Adipose tissue (tissue), 3 donors: ENCODE results near the gene CDIP1. TPM values are rescaled to one million over a fixed set of nuclear protein-coding genes. Genes with fewer than 3 reads are reported as not detected.

Source experiments
- H3K27ac ChIP-seq: one replicate; pipeline ENCODE4 v1.5.1; 2013; ENCODE audit warnings: low read depth, low read length
- whole genome bisulfite sequencing, 3 donors: extraction: QIAGEN DNeasy Blood & Tissue Kit; methylation state at CpG; one replicate each; pipeline ENCODE4 v1.1.7; 2013; 5-methylcytosine and 5-hydroxymethylcytosine counted together
- polyA plus RNA-seq, 3 donors: library from polyadenylated mRNA; stranded (reverse); fragments of 200-250 nt; gene quantifications; one replicate each; pipeline ENCODE4 v1.2.3, GENCODE V29; 2013
- donor health status: healthy with polysubstance abuse.
- donor health status: Bipolar disorder and iron deficiency.
- donor health status: healthy.

CDIP1 gene
- polyA plus RNA-seq, 3 donors, result 13.6 to 17.0 (median 16.1) TPM

DNA sequence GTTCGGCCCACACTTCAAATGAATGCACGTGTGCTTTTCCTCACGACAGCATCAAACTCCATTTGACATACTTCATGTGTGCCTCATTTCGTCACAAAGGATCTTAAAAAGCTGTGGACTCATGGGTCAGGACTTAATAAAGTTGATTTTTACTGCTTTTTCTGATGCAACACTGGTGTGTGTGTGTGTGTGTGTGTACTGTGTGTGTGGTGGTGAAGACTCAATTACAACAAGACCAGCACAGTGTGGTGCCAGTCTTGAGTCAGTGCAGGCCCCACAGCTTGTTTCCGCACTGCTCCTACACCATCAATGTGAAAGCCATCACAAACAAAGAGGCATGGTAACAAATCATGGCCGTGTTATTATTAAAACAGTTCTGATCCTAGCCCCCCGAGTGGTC is 17.7 kb downstream of the CDIP1 start:
- 83 to 89% (median 83%) methylated on average over 7 of the region's 7 CpGs for WGBS, 3 donors
- no peak overlapping the region for H3K27ac ChIP-seq

DNA sequence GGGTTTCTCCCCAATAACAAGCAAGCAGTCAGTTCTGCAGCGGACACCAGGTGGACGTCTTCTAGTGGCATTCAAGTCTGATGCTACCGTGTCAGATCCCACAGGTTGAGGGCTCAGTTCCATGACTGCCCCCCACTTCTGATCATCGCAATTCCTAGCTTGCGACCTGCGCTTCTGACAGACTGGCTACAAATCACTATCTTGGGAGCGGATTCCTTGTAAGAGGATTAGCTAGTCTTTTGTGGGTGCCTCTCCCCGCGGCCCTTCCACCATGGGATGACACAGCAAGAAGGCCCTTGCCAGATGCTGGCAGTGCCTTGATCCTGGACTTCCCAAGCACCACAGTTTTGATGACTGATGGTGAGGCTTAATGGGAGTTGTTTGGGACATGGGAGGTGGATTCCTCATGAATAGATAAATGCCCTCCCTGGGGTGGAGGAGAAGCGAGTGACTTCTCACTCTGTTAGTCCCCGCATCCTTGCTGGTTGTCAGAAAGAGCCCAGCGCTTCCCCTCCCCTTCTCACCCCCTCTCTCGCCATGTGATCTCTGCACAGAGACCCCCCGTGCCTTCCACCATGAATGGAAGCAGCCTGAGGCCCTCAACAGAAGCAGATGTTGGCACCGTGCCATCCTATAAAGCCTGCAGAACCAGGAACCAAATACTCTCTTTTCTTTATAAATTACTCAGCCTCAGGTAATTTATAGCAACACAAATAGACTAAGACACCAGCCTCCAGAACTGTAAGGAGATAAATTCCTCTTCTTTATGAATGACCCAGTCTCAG is 19.1 kb downstream of the CDIP1 start:
- no peak overlapping the region for H3K27ac ChIP-seq
- WGBS, 3 donors, result 83 to 91% (median 85%) methylated on average over 15 of the region's 15 CpGs

GRCh38 chr16:4517812-4518680 is 20.5 kb downstream of the CDIP1 start:
- WGBS, 3 donors, result 63 to 74% (median 64%) methylated on average over 12 of the region's 12 CpGs
- H3K27ac ChIP-seq, result no peak overlapping the region

GRCh38 chr16:4515611-4516233 is 22.9 kb downstream of the CDIP1 start:
- no peak overlapping the region for H3K27ac ChIP-seq
- 25 to 53% (median 26%) methylated on average over 5 of the region's 5 CpGs for WGBS, 3 donors

DNA sequence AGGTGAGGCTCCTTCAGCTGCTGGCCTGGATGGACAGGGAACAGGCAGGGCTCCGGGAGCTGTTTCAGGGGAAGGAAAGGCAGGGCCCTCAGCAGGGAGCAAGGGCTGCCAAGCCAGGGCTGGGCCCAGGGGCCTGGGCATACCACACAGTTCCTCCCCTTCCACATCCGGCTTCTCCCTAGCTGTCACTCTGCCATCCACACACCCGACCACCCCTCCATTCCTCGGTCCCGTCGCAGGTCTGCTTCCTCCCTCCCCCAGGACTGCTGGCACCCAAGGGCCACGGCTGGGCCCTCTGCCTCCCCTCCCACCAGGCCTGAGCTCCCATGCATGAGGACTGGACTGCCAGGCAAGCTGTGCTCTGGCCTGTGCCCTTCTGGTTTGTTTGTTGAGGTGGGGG is 24.0 kb downstream of the CDIP1 start:
- WGBS, 3 donors, result 19 to 49% (median 20%) methylated on average over 7 of the region's 7 CpGs
- no peak overlapping the region for H3K27ac ChIP-seq

DNA sequence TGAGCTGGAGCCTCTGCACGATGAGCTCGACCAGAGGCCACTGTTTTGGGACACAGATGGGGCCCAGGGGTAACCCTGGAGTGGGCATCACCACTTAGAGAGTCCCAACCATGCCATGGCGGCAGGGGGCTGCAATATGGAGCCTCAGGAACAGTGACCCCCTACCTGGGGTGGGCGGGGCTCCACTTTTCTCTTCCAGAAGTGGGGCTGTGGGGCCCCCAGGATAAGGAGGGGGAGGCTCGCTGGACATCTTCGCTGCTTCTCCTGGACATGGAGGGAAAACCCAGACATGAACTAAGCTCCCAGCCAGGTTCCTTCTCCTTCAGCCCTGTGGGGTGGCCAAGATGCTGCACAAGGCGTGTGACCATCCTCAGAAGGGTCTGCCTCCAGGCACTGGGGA is 24.7 kb downstream of the CDIP1 start:
- 92 to 95% (median 93%) methylated on average over 5 to 7 of the region's 7 CpGs for WGBS, 3 donors

DNA sequence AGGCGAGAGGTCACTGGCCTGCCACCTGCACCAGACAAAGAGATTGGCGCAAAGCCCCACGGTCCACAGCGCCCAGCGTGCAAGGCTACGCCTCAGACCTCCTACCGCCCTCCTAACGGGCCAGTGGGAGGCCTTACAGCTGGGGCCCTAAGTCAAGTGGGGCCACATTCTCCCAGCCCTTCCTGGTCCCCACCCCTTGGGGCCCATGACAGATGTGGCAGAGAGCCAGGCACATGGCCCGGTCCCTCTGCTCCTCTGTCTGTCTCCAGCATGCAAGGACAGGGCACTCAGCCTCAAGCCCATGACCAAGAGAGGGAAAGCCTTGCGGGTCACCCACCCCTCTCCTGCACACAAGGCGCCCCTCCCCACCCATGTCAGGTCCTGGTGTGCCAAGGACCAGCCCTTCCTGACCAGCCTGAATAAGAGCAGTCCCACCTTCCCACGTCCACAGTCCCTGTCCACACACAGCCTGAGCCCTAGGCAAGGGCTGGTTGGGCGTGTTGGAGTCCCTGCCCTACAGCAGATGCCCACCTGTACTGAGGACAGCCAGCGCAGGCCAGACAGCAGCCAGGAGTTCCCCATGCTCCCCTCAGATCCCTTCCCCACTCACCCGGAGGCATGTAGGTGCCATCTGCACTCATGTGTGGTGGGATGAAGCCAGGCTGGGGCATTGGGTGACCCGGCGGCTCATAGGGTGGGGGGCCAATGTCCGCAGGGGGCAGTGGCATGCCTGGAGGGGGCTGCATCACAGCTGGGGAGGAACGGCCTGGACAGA is 25.3 kb downstream of the CDIP1 start:
- H3K27ac ChIP-seq, result no peak overlapping the region
- 78 to 83% (median 79%) methylated on average over 17 to 19 of the region's 19 CpGs for whole genome bisulfite sequencing, 3 donors

More for the DNA sequence above, 24.7 kb downstream of the CDIP1 start:
- no peak overlapping the region for H3K27ac ChIP-seq

DNA sequence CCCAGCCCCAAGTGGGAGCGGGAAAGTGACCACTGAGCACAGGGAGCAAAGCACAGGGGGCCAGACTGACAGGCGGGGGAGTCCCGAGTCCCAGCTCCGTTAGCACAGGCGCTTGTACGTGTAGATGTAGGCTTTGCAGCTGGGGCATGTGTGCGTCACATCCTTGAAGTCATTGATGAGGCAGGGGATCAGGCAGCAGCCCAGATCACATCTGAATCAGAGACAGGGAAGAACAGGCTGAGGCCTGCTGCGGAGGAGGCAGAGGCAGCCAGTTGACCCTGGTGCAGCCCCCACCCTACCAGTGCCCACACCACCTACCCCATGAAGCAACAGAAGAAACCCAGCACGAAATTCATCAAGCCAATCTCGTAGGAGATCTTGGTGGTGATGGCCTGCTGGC is 26.1 kb downstream of the CDIP1 start:
- WGBS, 3 donors, result 91 to 92% (median 92%) methylated on average over 10 of the region's 10 CpGs

DNA sequence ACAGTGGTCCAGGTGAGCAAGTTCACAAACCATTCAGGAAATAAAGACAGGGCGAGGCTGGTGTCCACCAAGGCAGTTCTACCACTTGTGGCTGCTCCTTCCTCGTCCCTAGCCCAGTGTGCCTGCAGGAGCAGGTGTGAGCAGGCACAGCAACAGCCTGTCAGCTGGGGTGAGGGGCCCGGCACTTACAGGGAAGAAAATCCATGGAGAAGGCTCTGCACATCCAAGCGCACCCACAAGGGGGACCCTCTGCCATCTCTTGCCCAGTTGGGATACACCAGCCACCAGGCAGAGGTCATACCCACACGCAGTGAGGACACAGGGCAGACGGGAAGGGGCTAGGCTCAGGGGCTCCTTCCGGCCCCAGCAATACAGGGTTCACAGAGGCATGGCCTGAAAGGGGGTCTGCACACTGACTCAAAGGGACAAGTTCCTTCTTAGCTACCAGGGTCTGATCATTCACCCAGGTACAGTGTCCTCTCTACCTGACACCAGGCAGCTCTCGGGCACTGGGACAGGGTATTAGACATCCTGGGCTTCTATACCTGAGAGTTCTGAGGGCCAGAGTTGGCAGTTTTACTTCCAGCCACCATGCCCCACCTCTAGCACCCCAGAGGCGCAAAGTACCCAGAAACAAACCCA is 27.0 kb downstream of the CDIP1 start:
- 47 to 73% (median 70%) methylated on average over 9 of the region's 9 CpGs for WGBS, 3 donors
- H3K27ac ChIP-seq, result no peak overlapping the region

More for the DNA sequence above, 26.1 kb downstream of the CDIP1 start:
- H3K27ac ChIP-seq, result no peak overlapping the region

DNA sequence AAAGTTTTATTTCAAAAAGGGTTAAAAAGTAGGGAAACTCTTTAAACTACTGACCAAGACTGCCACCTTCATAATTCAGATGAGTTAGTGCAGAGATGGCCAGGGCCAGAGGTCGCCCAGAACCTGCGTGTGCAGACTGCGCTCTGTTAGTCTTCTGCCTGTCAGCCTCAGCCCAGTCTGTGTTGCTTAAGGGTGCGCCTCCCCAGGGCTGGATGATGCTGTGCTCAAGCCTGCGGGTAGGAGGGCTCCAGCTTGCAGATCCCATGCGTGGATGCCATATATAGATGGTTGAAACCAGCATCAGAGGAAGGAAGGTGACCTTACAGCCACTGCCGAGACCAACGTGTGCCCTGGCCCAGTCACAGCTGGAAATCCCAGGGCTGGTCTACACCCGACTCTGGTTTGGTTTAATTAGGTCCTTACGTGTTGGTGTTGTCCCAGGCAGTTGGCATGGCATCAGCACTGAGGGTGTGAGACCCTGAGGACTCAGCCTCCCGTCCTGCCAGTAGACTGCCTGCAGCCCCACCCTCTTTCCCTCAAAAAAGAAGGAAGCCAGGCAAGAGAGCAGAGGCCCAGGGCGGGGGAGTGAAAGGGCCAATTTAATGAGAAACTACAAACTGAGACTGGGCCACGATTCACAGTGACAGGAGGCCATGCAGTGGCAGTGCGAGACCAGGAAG is 27.7 kb downstream of the CDIP1 start:
- WGBS, 3 donors, result 56 to 65% (median 57%) methylated on average over 14 of the region's 14 CpGs
- H3K27ac ChIP-seq, result no peak overlapping the region

- 71 to 79% (median 79%) methylated on average over 5 of the region's 5 CpGs for WGBS, 3 donors
- H3K27ac ChIP-seq, result no peak overlapping the region
Observed at GRCh38 chr16:4510131-4510530, 28.4 kb downstream of the CDIP1 start.

GRCh38 chr16:4509420-4509819 is 29.2 kb downstream of the CDIP1 start:
- no peak overlapping the region for H3K27ac ChIP-seq
- 84 to 93% (median 90%) methylated on average over 8 of the region's 8 CpGs for WGBS, 3 donors

GRCh38 chr16:4508806-4509205 is 29.8 kb downstream of the CDIP1 start:
- 89 to 97% (median 94%) methylated on average over 3 of the region's 3 CpGs for WGBS, 3 donors
- H3K27ac ChIP-seq, result no peak overlapping the region

GRCh38 chr16:4507588-4508345 is 30.8 kb downstream of the CDIP1 start:
- WGBS, 3 donors, result 89 to 90% (median 90%) methylated on average over 17 of the region's 17 CpGs
- H3K27ac ChIP-seq, result no peak overlapping the region

GRCh38 chr16:4506450-4506849 is 32.1 kb downstream of the CDIP1 start:
- no peak overlapping the region for H3K27ac ChIP-seq
- WGBS, 3 donors, result 2 to 9% (median 6%) methylated on average over 3 of the region's 3 CpGs

- WGBS, 3 donors, result 59 to 78% (median 62%) methylated on average over 13 of the region's 13 CpGs
- peak overlapping the region; percentile 15 for H3K27ac ChIP-seq
Observed at GRCh38 chr16:4505356-4506147, 33.0 kb downstream of the CDIP1 start.
